Activated T-cell treated with anti-CD3 and anti-CD28 coated beads for 4 hours (primary cell): ENCODE data around the gene THADA.
"Not testable (repeated sequence)": the region's sequence is repeated elsewhere in the genome, so short reads cannot be mapped to it uniquely, and the experiment has no call there.

Source experiments
- DNase-seq: peaks from one replicate; pipeline ENCODE4 v3.0.0-alpha.2; 2020

THADA gene

DNA sequence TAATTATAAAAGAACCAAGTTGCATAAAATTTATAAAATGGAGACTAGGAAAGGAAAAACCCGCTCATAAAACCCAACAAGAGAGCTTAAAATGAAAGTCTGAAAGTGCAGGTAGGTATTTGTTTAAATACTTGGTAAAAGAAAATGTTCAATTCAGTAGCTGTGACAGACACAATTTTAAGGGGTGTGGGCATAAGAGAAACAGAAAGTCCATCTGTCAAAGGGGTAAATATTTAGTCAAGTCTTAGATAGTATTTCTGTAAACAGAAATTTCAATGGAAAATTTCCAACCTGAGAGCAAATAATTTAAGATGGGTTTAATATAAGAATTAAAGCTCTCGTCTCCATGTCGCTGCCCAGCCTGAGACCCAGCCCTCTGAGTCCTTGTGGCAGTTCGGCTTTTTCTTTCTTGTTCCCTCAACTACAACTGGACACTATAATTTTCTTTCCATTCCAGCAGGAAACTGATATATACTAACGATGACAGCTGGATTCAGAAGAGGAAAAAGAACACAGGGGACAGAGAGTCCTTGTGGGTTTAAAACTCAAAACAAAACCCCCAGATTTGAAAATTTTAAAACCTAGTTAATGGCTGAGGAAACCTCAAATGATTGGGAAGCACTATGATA is 281.4 kb downstream of the THADA start:
- DNase-seq = no peak

DNA sequence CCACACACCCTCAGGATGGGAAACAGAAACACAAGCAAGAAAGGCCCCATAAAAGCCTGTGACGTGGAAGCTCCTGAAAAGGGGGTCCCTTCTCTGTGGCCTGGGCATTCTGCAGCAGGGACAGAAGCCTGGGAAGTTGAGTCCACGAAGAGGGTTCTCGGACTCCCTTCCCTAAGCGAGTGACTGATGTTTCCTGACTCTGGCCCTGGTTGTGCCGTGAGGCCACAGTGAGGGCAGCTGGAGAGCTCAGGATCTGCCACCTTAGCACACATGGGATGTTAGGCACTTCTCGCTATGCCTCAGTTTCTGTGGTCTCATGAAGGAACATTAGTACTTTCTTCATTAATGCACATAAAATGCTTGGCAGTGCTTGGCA is 282.2 kb downstream of the THADA start:
- no peak for DNase-seq

DNA sequence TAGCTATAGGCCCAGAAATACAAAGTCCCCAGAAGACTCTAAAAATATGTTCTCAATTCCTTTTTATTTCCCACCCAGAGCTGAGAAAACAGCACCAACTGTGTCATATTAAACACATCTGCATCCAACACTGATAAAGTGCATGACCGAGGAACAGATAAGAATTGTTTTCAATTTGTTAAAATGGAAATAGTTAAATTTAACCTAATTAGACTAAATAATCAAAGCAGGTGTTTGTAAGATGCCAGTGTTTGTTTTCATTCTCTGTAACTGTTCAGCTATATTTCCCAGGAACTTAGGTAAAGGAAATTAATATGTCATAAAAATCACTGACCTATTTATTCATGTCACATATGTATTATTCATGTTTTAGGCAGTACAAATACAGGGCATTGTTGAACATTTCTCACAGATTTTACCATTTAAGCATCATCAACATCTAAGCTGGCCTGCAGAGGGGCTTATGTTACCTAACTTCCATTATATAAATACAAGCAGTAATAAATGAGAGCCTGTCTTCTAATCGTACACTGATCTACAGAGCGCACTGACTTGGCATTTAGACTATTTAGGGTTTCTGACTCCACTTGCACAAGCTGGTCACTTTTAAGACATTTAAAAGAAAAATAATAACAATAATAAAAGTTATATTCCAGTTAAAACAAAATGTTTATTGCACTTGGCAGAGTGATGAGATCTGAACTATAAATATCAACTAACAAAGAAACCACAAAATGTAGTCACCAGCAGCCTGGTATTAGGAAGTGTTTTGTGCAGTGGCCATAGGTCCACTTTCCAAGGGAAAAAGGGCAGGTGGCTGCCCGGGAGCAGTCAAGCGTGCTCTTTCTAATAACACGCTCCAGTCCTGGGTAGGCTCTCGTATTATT is 282.8 kb downstream of the THADA start:
- DNase-seq = no peak

DNA sequence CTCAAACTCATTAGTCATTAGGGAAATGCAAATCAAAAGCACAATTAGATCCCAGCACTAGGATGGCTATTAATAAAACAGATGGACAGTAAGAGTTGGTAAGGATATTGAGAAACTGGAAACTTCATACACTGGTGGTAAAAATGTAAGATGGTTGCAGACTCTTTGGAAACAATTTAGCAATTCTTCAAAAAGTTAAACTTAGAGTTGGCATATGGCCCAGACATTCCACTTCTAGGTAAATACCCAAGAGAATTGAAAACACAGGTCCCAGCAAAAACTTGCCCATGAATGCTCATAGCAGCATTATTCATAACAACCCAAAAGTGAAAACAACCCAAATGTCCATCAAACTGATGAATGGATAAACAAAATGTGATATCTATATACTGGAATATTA is 284.6 kb downstream of the THADA start:
- no peak for DNase-seq

DNA sequence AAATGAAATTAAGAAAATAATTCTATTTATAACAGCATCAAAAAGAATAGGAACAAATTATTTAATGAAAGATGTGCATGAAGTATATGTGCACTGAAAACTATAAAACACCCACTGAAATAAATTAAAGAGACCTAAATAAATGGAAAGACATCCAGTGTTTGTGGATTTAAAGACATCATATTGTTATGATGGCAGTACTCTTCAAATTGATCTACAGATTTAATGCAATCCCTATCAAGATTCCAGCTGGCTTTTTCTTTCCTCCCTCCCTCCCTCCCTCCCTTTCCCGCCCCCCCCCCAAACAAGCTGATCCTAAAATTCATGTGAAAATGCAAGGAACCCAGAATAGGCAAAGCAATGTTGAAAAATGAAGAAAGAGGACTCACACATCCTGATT is 285.9 kb downstream of the THADA start:
- no peak for DNase-seq

DNA sequence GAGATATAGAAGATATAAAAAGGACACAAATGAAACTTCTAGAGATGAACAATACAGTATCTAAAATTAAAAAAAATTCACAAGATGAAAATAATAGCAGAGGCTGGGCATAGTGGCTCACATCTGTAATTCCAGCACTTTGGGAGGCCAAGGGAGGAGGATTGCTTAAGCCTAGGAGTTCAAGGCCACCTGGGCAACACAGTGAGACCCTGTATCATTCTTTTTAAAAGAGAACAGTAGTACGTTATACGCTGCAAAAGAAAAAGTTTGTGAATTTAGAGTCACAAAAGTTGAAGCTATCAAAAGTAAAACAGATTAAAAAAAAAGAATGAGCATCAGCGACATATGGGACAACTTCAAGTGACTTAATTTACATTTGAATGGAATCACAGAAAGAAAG is 287.9 kb downstream of the THADA start:
- DNase-seq = no peak

DNA sequence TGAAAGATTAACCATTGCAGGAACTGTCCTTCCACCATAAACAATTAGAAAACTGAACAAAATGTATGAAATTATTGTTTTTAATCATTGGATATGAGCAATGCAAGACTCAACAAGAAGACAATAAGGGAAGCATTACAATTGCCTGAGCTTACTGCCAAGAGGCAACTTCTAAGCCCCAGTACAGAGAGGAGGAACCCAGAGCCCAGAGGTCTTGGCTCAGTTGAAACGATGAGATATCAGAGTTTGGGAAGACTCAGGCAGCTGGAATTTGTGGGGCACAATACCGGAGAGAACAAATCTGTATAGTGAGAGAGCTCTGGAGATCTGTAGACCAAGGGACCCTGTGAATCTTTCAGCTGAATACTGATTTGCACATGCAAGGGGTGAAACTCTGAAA is 288.8 kb downstream of the THADA start:
- no peak for DNase-seq

DNA sequence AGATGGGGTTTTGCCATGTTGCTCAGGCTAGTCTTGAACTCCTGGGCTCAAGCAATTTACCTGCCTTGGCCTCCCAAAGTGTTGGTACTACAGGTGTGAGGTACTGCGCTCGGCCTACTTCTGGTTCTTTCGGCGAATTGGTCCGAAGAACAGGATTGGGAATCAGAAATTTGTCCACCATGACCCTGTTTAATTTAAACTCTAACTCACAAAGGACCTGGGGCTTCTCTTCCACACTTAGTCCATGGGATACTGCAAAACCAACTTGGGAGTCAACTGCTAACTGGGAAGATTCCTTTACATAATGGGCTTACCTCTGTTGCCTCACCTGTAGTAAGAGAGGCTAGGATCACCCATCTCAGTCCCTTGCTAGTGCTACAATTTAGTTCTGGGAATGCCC is 289.6 kb downstream of the THADA start:
- no peak for DNase-seq

DNA sequence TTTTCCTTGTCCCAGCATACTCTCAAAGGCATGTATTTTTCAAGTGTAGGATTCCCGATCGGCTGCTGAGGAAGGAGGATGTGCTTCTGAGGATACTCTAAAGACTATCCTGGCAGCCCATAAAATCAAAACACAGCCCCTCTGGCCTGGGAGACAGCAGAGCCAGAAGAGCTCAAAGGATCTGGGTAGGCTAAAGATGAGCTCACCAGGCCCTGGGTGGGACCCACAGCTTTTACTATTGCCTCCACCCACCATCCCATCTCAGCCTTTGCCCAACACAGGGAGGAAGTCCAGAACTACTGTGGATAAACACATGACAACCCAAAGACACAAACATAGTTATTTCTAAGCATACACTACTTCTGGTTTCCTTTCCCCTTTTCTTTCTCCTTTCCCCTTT is 290.3 kb downstream of the THADA start:
- DNase-seq = no peak

DNA sequence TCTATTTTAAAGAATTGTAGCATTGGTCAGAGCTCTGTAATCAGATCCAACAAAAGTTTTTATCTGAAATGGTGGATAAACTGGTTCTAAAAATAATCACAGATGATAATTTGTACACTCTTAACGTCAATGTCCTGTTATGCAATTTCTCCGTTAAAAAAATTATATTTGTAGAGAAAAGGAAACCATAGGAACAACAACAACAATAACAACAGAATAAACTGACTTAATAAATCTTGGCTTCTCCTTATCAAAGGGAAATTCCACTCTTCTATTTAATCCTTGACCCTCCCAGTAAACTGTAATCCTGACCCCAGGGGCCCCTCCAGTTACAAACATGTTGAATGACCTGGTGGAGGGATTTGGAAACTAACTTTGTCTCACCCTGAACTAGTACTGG is 290.8 kb downstream of the THADA start:
- no peak for DNase-seq

DNA sequence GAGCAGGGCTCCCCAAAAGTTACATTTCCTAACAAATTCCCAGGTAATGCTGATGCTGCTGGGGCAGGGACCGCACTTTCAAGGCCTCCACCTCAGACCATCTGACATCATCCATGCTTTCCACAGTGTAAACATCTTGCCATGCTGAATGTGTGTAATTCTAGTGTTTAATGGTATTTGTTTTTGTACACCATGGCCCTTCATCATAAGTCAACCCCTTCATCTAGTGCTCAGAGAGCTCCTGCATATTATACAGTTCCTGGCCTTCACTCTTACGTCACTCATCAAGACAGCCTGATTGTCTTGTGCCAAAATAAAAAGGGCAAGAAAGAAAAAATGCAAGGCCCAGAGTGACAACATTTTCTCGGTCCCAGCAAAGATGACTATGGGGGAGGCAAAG is 291.9 kb downstream of the THADA start:
- DNase-seq = no peak

DNA sequence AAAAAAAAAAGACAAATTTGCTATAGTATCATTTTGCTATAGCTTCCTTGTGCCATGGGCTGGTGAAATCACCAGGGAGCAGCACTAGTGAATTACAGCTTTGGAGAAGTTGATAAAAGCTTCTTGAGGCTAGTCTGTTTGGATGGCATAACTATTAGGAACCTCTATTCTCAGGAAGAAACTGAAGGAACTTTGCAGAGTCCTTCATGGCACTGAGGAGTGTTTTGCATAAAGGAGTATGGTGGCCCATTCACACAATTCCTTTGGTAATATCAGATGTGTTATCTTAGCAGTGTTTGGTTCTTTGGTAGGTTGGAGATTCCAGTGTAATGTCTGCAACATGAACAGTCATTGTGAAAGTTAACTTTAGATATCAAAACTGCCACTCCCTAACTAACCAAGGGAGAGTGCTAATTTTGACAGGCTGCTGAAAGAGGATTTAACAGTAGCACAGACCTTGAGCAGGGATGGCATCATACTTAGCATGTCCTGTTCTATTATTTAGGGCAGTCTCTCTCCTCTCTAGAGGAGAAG is 292.8 kb downstream of the THADA start:
- DNase-seq = no peak

DNA sequence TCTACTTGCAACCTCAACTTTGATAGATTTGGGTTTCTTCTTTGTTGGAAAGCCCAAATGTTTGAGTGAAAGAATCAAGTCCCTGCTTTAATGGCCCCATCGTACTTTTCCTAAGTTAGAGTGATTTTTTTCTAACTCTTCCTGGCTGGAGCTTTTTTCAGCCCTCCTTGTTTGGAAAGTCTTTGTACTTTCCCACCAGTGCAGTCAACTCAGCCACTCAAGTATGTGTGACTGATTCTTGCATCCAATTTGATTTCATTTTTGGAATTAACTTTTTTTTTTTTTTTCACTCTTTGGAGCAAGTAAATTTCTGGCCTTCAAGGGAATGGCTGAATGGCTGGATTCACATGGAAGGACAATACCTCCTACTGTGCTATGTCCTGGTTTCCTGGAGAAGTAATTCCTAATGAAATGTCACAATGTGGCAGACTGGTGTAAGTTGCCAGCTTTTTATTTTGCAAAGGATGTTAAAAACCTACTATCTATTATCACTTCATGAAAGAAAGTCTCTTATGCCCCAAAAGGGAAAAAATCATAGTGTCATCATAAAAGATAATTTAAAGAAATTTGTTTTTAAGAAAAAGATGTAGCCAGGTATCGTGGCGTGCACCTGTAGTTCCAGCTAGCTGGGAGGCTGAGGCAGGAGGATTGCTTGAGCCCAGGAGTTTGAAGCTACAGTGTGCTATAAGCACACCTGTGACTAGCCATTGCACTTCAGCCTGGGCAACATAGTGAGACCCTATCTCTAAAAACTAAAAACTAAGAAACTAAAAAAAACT is 293.5 kb downstream of the THADA start:
- DNase-seq = no peak

DNA sequence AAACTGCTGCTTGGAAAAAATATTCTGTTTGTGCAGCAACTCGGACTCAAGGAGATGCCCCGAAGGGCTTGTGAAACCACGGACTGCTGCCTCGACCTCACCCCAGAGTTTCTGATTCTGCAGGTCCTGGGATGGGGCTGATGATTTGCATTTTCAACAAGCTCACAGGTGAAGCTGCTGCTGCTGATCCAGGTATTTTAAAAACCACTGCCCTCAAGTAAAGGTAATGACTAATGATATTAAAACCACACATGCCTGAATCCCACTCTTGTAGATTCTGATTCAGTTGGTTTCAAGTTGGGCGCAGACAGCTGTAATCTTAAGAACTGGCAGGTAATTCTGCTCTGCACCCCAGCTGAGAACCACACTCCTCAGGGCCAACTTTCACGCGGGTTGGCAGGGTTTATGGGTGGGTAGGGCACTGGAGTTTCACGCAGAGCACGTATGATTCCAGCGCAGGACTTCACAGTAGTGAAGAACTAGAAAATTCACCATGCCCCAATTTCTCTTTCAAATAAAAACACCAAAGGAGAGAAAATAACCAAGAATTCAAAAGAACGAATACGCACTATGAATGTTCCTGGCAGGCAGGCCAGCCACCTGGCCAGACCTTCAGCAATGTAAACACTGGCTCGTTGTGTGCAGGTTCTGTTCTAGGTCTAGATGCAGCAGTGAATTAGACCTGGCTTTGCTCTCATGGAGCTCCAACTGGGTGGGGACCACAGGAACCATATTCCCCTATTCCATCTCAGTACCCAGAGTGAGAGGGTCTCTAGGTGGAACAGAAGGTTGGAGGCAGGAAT is 294.9 kb downstream of the THADA start:
- DNase-seq = no peak

DNA sequence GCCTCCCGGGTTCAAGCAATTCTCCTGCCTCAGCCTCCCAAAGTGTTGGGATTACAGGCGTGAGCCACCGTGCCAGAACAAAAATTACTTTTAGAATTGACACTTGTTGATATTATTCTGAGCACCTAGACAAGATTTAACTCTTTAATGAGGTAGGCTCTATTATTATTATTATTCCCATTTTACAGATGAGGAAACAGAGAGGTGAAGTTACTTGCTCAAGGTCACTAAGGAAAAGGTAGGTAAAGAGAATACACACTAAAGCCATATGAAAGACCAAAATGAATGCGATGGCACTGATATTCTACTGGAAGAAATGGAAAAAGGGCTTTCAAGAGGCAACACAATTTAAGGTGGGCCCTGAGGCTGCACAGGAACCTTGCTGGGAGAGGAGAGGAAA is 295.6 kb downstream of the THADA start:
- DNase-seq = no peak

DNA sequence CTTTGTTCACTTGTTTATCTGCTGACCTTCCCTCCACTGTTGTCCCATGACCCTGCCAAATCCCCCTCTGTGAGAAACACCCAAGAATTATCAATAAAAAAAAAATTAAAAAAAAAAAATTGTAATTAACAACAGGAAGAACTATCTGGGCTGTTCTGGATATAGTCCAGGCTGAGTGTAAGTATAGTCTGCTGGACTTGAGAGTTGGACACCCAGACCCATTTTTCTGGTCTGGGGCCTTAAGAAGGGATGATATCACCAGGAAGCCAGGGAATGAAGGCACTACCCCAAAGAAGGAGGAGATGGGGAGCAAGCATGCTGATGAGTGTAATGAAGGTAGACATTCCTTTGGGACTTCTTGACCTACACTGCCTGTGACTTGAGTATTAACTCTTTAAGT is 297.3 kb downstream of the THADA start:
- DNase-seq = no peak

DNA sequence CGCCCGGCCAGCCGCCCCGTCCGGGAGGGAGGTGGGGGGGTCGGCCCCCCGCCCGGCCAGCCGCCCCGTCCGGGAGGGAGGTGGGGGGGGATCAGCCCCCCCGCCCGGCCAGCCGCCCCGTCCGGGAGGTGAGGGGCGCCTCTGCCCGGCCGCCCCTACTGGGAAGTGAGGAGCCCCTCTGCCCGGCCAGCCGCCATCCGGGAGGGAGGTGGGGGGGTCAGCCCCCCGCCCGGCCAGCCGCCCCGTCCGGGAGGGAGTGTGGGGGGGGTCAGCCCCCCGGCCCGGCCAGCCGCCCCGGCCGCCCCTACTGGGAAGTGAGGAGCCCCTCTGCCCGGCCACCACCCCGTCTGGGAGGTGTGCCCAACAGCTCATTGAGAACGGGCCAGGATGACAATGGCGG is 298.1 kb downstream of the THADA start:
- DNase-seq = not testable (repeated sequence)

DNA sequence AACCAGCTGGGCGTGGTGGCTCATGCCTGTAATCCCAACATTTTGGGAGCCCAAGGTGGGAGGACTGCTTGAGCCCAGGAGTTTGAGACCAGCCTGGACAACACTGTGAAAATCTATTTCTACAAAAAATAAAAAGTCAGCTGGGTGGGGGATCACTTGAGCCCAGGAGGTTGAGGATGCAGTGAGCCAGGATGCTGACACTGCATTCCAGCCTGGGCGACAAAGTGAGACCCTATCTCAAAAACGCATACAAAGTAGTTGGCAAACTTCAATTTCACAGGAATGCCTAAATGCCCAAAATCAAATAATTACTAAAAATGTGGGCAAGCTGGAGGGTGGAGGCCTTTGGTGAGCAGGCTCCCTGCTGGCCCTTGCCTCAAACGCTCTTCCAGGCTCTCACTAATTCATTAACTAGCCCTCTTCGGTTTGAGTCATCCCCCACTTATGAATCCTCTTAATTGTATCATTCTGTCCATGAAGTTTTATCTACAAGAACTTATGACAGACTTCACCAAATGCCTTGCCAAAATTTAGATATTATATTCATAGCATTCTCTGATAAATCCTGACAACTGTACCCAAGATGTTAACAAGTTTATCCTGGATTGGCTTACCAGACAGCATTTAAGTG is 300.8 kb downstream of the THADA start:
- DNase-seq = no peak

DNA sequence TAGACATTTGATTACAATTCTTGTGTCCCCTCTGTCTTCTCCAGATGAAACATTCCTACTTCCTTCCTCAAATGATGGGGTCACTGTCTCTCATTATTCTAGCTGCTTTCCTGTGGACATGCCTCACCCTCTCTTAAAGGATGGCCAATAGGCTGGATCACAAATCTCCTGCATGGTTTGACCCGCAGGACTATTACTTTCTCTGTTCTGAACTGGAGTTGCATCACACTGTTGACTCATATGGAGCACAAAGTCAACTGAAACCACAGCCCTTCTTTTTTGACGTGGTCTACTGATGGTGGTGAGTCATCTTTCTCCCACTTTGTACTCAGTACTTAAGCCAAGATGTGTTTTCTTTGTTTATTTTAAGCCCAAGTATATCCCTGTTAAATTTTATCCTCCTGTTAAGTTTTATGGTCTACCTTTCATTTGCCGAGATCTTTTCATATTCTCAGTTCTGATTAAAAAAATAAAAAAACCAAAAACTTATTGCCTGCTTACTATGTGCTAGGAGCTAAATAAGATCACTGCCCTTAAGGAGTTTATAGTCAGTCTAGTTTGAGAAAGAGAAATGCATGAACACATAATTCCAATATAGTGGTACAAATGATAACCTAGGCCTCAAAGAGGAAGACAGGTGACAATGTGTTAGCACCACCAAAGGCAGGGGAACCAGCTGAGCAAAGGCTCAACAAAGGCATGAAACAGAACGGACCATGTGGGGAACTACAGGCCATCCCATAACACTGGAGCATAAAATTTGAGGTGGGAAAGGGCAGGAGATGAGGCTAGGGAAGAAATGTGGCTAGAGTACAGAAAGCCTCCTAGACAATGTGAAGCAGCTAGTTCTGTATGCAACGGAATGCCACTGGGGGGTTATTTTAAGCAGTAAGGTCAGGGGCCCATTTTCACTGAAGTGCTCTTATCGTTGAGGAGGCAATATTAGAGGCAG is 301.8 kb downstream of the THADA start:
- peak; percentile 28 for DNase-seq

DNA sequence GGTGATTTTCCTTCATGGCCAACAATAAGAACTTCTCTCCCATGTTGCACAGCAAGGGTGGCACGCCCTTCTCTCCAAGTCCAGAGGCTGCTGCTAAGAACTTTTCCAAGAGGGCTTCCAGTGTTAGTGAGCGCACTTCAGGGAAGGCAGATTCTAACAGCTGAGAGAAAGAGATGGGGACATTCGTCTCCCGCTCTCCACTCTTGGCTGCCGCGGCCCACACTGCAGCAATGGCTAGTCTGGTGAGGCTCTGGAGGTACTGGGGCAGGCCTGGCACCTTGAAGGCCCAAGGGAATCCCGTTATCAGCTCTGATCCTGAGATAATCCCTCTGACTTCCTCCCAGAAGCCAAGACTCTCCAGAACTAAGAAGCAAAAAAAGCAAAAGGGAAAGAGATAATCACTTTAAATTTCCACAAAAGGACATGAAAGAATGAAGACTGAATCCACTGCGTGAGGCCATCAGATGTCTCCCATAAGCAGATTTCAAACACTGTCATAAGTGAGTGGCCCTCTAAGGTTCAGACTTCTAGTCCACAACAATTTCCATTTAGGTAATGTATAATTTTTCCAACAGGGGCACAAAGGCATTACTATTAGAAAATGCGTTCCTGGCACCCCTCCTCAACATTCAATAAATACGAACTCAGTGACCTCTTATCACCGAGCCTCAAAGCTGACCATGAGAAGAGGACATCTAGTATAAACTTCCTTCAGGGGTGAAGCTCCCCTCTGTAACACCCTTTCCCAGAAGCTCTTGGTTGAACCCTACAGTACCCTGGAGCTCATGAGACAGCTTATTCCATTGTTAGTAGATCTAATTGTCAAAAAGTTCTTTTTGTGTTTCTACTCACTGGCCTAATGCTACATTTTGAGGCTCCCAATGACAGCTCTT is 302.7 kb downstream of the THADA start:
- DNase-seq = no peak
